ENCODE measurements around the gene PHC2.
A peak's percentile ranks its signal among the peaks of the same experiment; 100 is the strongest.

- TF ChIP-seq CEBPB (IDR thresholded peaks at IDR 0.05) = 0 out of 2 replicates have a peak, but pooled peaks have one; percentile 19
- no peak for TF ChIP-seq MAX (IDR thresholded peaks at IDR 0.05)
- no peak for TF ChIP-seq YY1 (IDR thresholded peaks at IDR 0.05; ENCODE audit: low read depth)
- TF ChIP-seq CREB1 (IDR thresholded peaks at IDR 0.05; ENCODE audit: low read depth) = no peak
- no peak for TF ChIP-seq TAF1 (IDR thresholded peaks at IDR 0.05; ENCODE audit: low read depth)
- 0 out of 2 replicates have a peak, but pooled peaks have one; percentile 32 for TF ChIP-seq TCF12 (IDR thresholded peaks at IDR 0.05; ENCODE audit: low read depth)
- TF ChIP-seq EP300 (IDR thresholded peaks at IDR 0.05; ENCODE audit: borderline replicate concordance) = no peak
- TF ChIP-seq TEAD4 (IDR thresholded peaks at IDR 0.05) = no peak
Measured at GRCh38 chr1:33377013-33377412, 53.9 kb downstream of the PHC2 start.
